DMS 273 treated with DMSO at 0.1 percent for 48 hours (cell line): ENCODE data around the gene IFIT5.
"Not testable (repeated sequence)": the region's sequence is repeated elsewhere in the genome, so short reads cannot be mapped to it uniquely, and the experiment has no call there.

Experiments used
- DNase-seq: peaks from one replicate; lab custom pipeline; 2025; lab: John Stamatoyannopoulos, UW

The IFIT5 gene

GRCh38 chr10:89414146-89414878 lies at the start of gene IFIT5:
Gene IFIT5 (plus strand): TSS chr10:89414568. CDS start chr10:89414799, 231 bp downstream.
- peak; percentile 9 for DNase-seq

GRCh38 chr10:89367529-89367928 lies 46.8 kb upstream of the IFIT5 start:
- DNase-seq, result no peak

- DNase-seq, result no peak
Measured at GRCh38 chr10:89368129-89368528, 46.2 kb upstream of the IFIT5 start.

- DNase-seq, result no peak
Measured at GRCh38 chr10:89369156-89370105, 44.9 kb upstream of the IFIT5 start.

GRCh38 chr10:89371079-89371478 lies 43.3 kb upstream of the IFIT5 start:
- no peak for DNase-seq

GRCh38 chr10:89371987-89372386 lies 42.4 kb upstream of the IFIT5 start:
- DNase-seq, result no peak

- no peak for DNase-seq
Measured at GRCh38 chr10:89373916-89374711, 40.3 kb upstream of the IFIT5 start.

- no peak for DNase-seq
Measured at GRCh38 chr10:89374713-89375141, 39.6 kb upstream of the IFIT5 start.

GRCh38 chr10:89377705-89378637 lies 36.4 kb upstream of the IFIT5 start, which contains the start of gene IFIT1B:
Gene IFIT1B (plus strand): TSS chr10:89378056. CDS start chr10:89378136, 80 bp downstream.
- DNase-seq, result no peak

GRCh38 chr10:89379103-89379502 lies 35.3 kb upstream of the IFIT5 start:
- no peak for DNase-seq

GRCh38 chr10:89382757-89383156 lies 31.6 kb upstream of the IFIT5 start:
- no peak for DNase-seq

- no peak for DNase-seq
Measured at GRCh38 chr10:89384474-89385340, 29.7 kb upstream of the IFIT5 start.

GRCh38 chr10:89388806-89389205 lies 25.6 kb upstream of the IFIT5 start:
- DNase-seq, result no peak

- DNase-seq, result no peak
Measured at GRCh38 chr10:89389254-89389653, 25.1 kb upstream of the IFIT5 start.

GRCh38 chr10:89390476-89391225 lies 23.7 kb upstream of the IFIT5 start:
- DNase-seq, result no peak

- DNase-seq, result not testable (repeated sequence)
Measured at GRCh38 chr10:89391226-89391576, 23.2 kb upstream of the IFIT5 start.

- DNase-seq, result peak; percentile 19
Measured at GRCh38 chr10:89391907-89392756, 22.2 kb upstream of the IFIT5 start, which contains the start of gene IFIT1. Gene IFIT1 (plus strand): TSS chr10:89392623. CDS start chr10:89392713, 90 bp downstream.

GRCh38 chr10:89392974-89393373 lies 21.4 kb upstream of the IFIT5 start:
- no peak for DNase-seq
